Activated CD8-positive, alpha-beta memory T cell treated with anti-CD3 and anti-CD28 coated beads, Interleukin-2, amount 50 U/mL, for 24 hours (primary cell): Measurements from ENCODE around the gene GSPT1.
"Not testable (repeated sequence)": the region's sequence is repeated elsewhere in the genome, so short reads cannot be mapped to it uniquely, and the experiment has no call there.

Experiments used
- DNase-seq: peaks from one replicate; pipeline ENCODE4 v3.0.0-alpha.2; 2020; ENCODE audit errors: extremely low read depth

Gene GSPT1

GRCh38 chr16:11915644-11916523 lies at the start of gene GSPT1:
GSPT1 (minus strand) TSS chr16:11915956; CDS start chr16:11915720, 236 bp downstream.
- DNase-seq: peak; percentile 97

- DNase-seq: no peak
These were observed 49.2 kb upstream of the GSPT1 start, which contains the start of gene TNFRSF17 for GRCh38 chr16:11964761-11965551. TNFRSF17 (plus strand) TSS chr16:11965210; CDS start chr16:11965325, 115 bp downstream.

GRCh38 chr16:11963706-11964105 lies 48.0 kb upstream of the GSPT1 start:
- DNase-seq: no peak

GRCh38 chr16:11962978-11963377 lies 47.2 kb upstream of the GSPT1 start:
- DNase-seq: not testable (repeated sequence)

GRCh38 chr16:11962457-11962856 lies 46.7 kb upstream of the GSPT1 start:
- not testable (repeated sequence) for DNase-seq

GRCh38 chr16:11957591-11958395 lies 42.0 kb upstream of the GSPT1 start:
- DNase-seq: no peak

GRCh38 chr16:11956558-11956957 lies 40.8 kb upstream of the GSPT1 start:
- DNase-seq: no peak

GRCh38 chr16:11955713-11956123 lies 40.0 kb upstream of the GSPT1 start:
- DNase-seq: no peak

GRCh38 chr16:11953576-11953975 lies 37.8 kb upstream of the GSPT1 start:
- DNase-seq: not testable (repeated sequence)

GRCh38 chr16:11950388-11950787 lies 34.6 kb upstream of the GSPT1 start:
- DNase-seq: no peak

GRCh38 chr16:11949527-11949926 lies 33.8 kb upstream of the GSPT1 start:
- DNase-seq: no peak

GRCh38 chr16:11948819-11949218 lies 33.1 kb upstream of the GSPT1 start:
- DNase-seq: no peak

GRCh38 chr16:11946433-11946832 lies 30.7 kb upstream of the GSPT1 start:
- no peak for DNase-seq

- DNase-seq: not testable (repeated sequence)
These were observed 26.2 kb upstream of the GSPT1 start, which contains the start of gene NPIPB2 for GRCh38 chr16:11941945-11942344. NPIPB2 (minus strand) TSS chr16:11942045; CDS start chr16:11942045, 0 bp downstream.

- not testable (repeated sequence) for DNase-seq
These were observed 11.6 kb upstream of the GSPT1 start for GRCh38 chr16:11927350-11927749.

GRCh38 chr16:11924046-11924445 lies 8.3 kb upstream of the GSPT1 start:
- not testable (repeated sequence) for DNase-seq

- no peak for DNase-seq
These were observed 949 bp upstream of the GSPT1 start for GRCh38 chr16:11916524-11917285.

GRCh38 chr16:11915114-11915643 lies 577 bp downstream of the GSPT1 start:
- no peak for DNase-seq

GRCh38 chr16:11914210-11915113 lies 1.3 kb downstream of the GSPT1 start:
- DNase-seq: no peak
